K562 (cell line): ENCODE data around the gene PRM1. TPM values are rescaled to one million over a fixed set of nuclear protein-coding genes. Genes with fewer than 3 reads are reported as not detected.

Experiments
- ATAC-seq: fragments of 200-7000 bp; cut with Tn5 transposase; 3 replicates; pipeline ENCODE4 v1.9.1; 2020; ENCODE audit warnings: moderate library complexity
- BruUV-seq: library from RNA; stranded (reverse); fragments of 400-500 nt; replicated peaks from 2 replicates; lab custom pipeline; 2021; lab: Mats Ljungman, UMichigan
- CTCF ChIA-PET: fragments of 300-600 bp; formaldehyde crosslinking; extraction: SDS; loops from one replicate; lab custom pipeline; 2021; ENCODE audit warnings: low intra/inter-chr PET ratio; lab: Yijun Ruan, JAX
- POLR2A ChIA-PET: fragments of 300-600, 350-650 bp; sonication (Branson Sonifier 250); formaldehyde crosslinking; extraction: SDS; loops from one replicate; lab custom pipeline; 2021; ENCODE audit warnings: antibody characterized with exemption, inconsistent platforms; lab: Yijun Ruan, JAX
- DNase-seq, 4 experiments: peaks; one replicate each; pipeline versions ENCODE4 v3.0.0 to v3.0.0-alpha.2; 2011 to 2018; ENCODE audit warnings: low spot score in 3 of 4, mixed read lengths in 3 of 4; ENCODE audit errors: extremely low read depth in 1 of 4
- FAIRE-seq: peaks from 2 replicates; lab custom pipeline; 2011; peaks lifted over from hg19 to GRCh38; lab: Jason Lieb, UNC
- H2AFZ ChIP-seq: 2 replicates; pipeline ENCODE4 v1.6.0; 2011; ENCODE audit warnings: low read depth, low read length, control low read depth, inconsistent platforms
- H3K27ac ChIP-seq: fragments of 200-600 bp; 3 replicates; pipeline ENCODE4 v1.8.0; 2011; ENCODE audit warnings: low read depth, mild to moderate bottlenecking, control low read depth, inconsistent platforms, low read length, moderate library complexity, mixed read lengths; ENCODE audit errors: extremely low read depth
- H3K27me3 ChIP-seq, 2 experiments: fragments of 300-600 bp in 1 of 2; 2 replicates in 1 of 2; 3 replicates in 1 of 2; pipeline versions ENCODE4 v1.6.0 to v1.8.0; 2011; ENCODE audit warnings: inconsistent platforms in 2 of 2, low read length in 2 of 2, mild to moderate bottlenecking in 1 of 2, mixed read lengths in 1 of 2, moderate library complexity in 1 of 2; ENCODE audit not compliant: control insufficient read depth in 2 of 2, insufficient read depth in 2 of 2
- H3K36me3 ChIP-seq: fragments of 300-600 bp; 3 replicates; pipeline ENCODE4 v1.8.0; 2011; ENCODE audit warnings: mild to moderate bottlenecking, low read length, inconsistent platforms; ENCODE audit not compliant: control insufficient read depth, insufficient read depth
- H3K4me1 ChIP-seq, 2 experiments: fragments of 200-600 bp in 1 of 2; replicated peaks in 1 of 2; 2 replicates in 1 of 2; 3 replicates in 1 of 2; pipeline versions ENCODE4 v1.5.1 to v1.8.0; 2011; ENCODE audit warnings: inconsistent platforms in 2 of 2, low read length in 2 of 2, mild to moderate bottlenecking in 1 of 2, mixed read lengths in 1 of 2, moderate library complexity in 1 of 2; ENCODE audit not compliant: control insufficient read depth in 2 of 2, insufficient read depth in 2 of 2
- H3K4me2 ChIP-seq: 2 replicates; pipeline ENCODE4 v1.6.1; 2011; ENCODE audit warnings: low read length, control low read depth, inconsistent platforms, mixed read lengths; ENCODE audit not compliant: insufficient read depth
- H3K4me3 ChIP-seq: fragments of 200-600 bp; sonication (generic), shearing (Covaris generic); 2 replicates; pipeline ENCODE4 v1.5.1; 2016; ENCODE audit warnings: control low read depth, inconsistent platforms
- H3K79me2 ChIP-seq: fragments of 200-600 bp; 3 replicates; pipeline ENCODE4 v1.8.0; 2011; ENCODE audit warnings: low read length, inconsistent platforms; ENCODE audit not compliant: control insufficient read depth, insufficient read depth
- H3K9ac ChIP-seq, 2 experiments: 2 replicates each; pipeline versions ENCODE4 v1.6.0 to v1.6.1; 2011; ENCODE audit warnings: low read depth in 2 of 2, low read length in 2 of 2, control low read depth in 1 of 2, inconsistent platforms in 1 of 2, mild to moderate bottlenecking in 1 of 2, mixed read lengths in 1 of 2; ENCODE audit not compliant: insufficient read depth in 1 of 2
- H3K9me1 ChIP-seq: one replicate; pipeline ENCODE4 v1.6.0; 2011; ENCODE audit warnings: inconsistent platforms, mild to moderate bottlenecking, low read length, moderate library complexity; ENCODE audit not compliant: control insufficient read depth, insufficient read depth
- H3K9me3 ChIP-seq: replicated peaks from 2 replicates; pipeline ENCODE4 v1.5.1; 2011; ENCODE audit warnings: low read depth, low read length, inconsistent platforms; ENCODE audit not compliant: control insufficient read depth, insufficient read depth
- H4K20me1 ChIP-seq: replicated peaks from 2 replicates; pipeline ENCODE4 v1.6.1; 2011; ENCODE audit warnings: low read length, inconsistent platforms, mixed read lengths; ENCODE audit not compliant: control insufficient read depth, insufficient read depth
- BCOR ChIP-seq: fragments of 450-650 bp; IDR thresholded peaks from 2 replicates; pipeline ENCODE4 v1.6.1; 2016
- CEBPB ChIP-seq: fragments of 450-650 bp; IDR thresholded peaks from 2 replicates; pipeline ENCODE4 v1.6.1; 2016; ENCODE audit warnings: missing genetic modification characterization, missing compliant biosample characterization
- CHD4 ChIP-seq: fragments of 200-600 bp; sonication (generic); IDR thresholded peaks from 3 replicates; pipeline ENCODE4 v1.6.1; 2012; ENCODE audit warnings: low read depth, mild to moderate bottlenecking, mixed read lengths, low read length, inconsistent platforms; ENCODE audit not compliant: insufficient read depth, insufficient replicate concordance, poor library complexity, severe bottlenecking
- ETS2 ChIP-seq: IDR thresholded peaks from 2 replicates; pipeline ENCODE4 v1.6.1; 2016; ENCODE audit warnings: borderline replicate concordance, missing genetic modification characterization, mild to moderate bottlenecking, moderate library complexity, missing compliant biosample characterization; ENCODE audit not compliant: poor library complexity, severe bottlenecking
- GATAD2B ChIP-seq: fragments of 450-650 bp; IDR thresholded peaks from 2 replicates; pipeline ENCODE4 v1.6.1; 2017; ENCODE audit warnings: mild to moderate bottlenecking, borderline replicate concordance
- HDAC1 ChIP-seq, 2 experiments: fragments of 450-650 bp; IDR thresholded peaks; 2 replicates each; pipeline ENCODE4 v1.6.1; 2016 to 2017; ENCODE audit warnings: inconsistent platforms in 1 of 2, mild to moderate bottlenecking in 1 of 2, moderate library complexity in 1 of 2
- HDGF ChIP-seq: fragments of 450-650 bp; IDR thresholded peaks from 2 replicates; pipeline ENCODE4 v1.6.1; 2016
- KDM1A ChIP-seq, 2 experiments: fragments of 450-650 bp; IDR thresholded peaks; 2 replicates each; pipeline ENCODE4 v1.6.1; 2016; ENCODE audit warnings: mild to moderate bottlenecking in 2 of 2
- L3MBTL2 ChIP-seq: fragments of 450-650 bp; IDR thresholded peaks from 2 replicates; pipeline ENCODE4 v1.6.1; 2016; ENCODE audit warnings: mild to moderate bottlenecking, moderate library complexity
- MECOM ChIP-seq: fragments of 250-450 bp; sonication (Bioruptor Pico); IDR thresholded peaks from 2 replicates; pipeline ENCODE4 v1.8.0; 2022; ENCODE audit warnings: inconsistent platforms
- NELFE ChIP-seq: IDR thresholded peaks from 2 replicates; pipeline ENCODE4 v1.6.1; 2011; ENCODE audit warnings: mild to moderate bottlenecking; ENCODE audit not compliant: insufficient read depth, insufficient read length
- RBM25 ChIP-seq: fragments of 200-400 bp; formaldehyde crosslinking; IDR thresholded peaks from 2 replicates; pipeline ENCODE4 v1.6.1; 2018; ENCODE audit warnings: low read length, low read depth, moderate library complexity; ENCODE audit not compliant: severe bottlenecking
- RCOR1 ChIP-seq, 2 experiments: IDR thresholded peaks; 2 replicates each; pipeline ENCODE4 v1.6.1; 2012; ENCODE audit warnings: low read depth in 2 of 2, low read length in 2 of 2, borderline replicate concordance in 1 of 2, improper control_type of control experiment in 1 of 2
- SMARCA5 ChIP-seq: fragments of 450-650 bp; IDR thresholded peaks from 2 replicates; pipeline ENCODE4 v1.6.1; 2016
- ZFP36 ChIP-seq: fragments of 150-350 bp; IDR thresholded peaks from 2 replicates; pipeline ENCODE4 v1.6.1; 2018; ENCODE audit warnings: low read length, low read depth; ENCODE audit not compliant: partially characterized antibody
- ZNF121 ChIP-seq: sonication (generic); formaldehyde crosslinking; conservative IDR thresholded peaks from 2 replicates; pipeline ENCODE4 v1.8.0; 2022; ENCODE audit warnings: missing genetic modification reagents
- WGBS: fragments of 100-300 bp; shearing (Covaris generic); methylation state at CpG from one replicate; pipeline ENCODE4 v1.1.6; 2016; ENCODE audit warnings: low coverage, mixed read lengths; ENCODE audit not compliant: insufficient coverage; ENCODE audit errors: missing lambda C conversion rate; 5-methylcytosine and 5-hydroxymethylcytosine counted together
- in situ Hi-C: fragments of 300-500 bp; cut with MboI; formaldehyde crosslinking; loops from 4 replicates; pipeline ENCODE4 v1.15.0; 2018; ENCODE audit warnings: inconsistent platforms, mixed read lengths
- intact Hi-C: fragments of 100-400 bp; cut with micrococcal nuclease; formaldehyde crosslinking; loops from 2 replicates; pipeline ENCODE4 v1.14.2; 2022
- polyA plus RNA-seq, 8 experiments: library from polyadenylated mRNA; depleted of rRNA in 4 of 8; stranded (reverse) in 5 of 8; unstranded in 3 of 8; fragments of >200 nt; fragmentation: Nextera tagmentation in 2 of 8; fragmentation: Illumina TruSeq in 1 of 8; extraction: Ambion mirVana in 2 of 8; extraction: Trizol in 1 of 8; gene quantifications; 2 replicates each; pipeline versions ENCODE4 v1.2.1 to v1.2.3, GENCODE V29; 2011 to 2014; ENCODE audit warnings: inconsistent platforms in 1 of 8, missing spikeins in 1 of 8
- total RNA-seq, 7 experiments: library from RNA; depleted of rRNA in 6 of 7; stranded (reverse); fragments of >200 nt in 6 of 7; fragmentation: Illumina TruSeq in 2 of 7; extraction: Trizol in 2 of 7; gene quantifications; 2 replicates each; pipeline versions ENCODE4 v1.2.1 to v1.2.3, GENCODE V29; 2011 to 2021; ENCODE audit warnings: low replicate concordance in 1 of 7
- TF ChIP-seq, protein P1 (sequence below): IDR thresholded peaks from 3 replicates; pipeline ENCODE4 v1.6.1; 2011; ENCODE audit warnings: borderline replicate concordance, mild to moderate bottlenecking, moderate library complexity; ENCODE audit not compliant: insufficient read length; ENCODE audit errors: extremely low read depth

PRM1 gene
- total and polyA plus RNA-seq, 9 of the 15 experiments (the other 6 are each of a cell fraction or from before 2014, with no cell fraction given) = not detected

DNA sequence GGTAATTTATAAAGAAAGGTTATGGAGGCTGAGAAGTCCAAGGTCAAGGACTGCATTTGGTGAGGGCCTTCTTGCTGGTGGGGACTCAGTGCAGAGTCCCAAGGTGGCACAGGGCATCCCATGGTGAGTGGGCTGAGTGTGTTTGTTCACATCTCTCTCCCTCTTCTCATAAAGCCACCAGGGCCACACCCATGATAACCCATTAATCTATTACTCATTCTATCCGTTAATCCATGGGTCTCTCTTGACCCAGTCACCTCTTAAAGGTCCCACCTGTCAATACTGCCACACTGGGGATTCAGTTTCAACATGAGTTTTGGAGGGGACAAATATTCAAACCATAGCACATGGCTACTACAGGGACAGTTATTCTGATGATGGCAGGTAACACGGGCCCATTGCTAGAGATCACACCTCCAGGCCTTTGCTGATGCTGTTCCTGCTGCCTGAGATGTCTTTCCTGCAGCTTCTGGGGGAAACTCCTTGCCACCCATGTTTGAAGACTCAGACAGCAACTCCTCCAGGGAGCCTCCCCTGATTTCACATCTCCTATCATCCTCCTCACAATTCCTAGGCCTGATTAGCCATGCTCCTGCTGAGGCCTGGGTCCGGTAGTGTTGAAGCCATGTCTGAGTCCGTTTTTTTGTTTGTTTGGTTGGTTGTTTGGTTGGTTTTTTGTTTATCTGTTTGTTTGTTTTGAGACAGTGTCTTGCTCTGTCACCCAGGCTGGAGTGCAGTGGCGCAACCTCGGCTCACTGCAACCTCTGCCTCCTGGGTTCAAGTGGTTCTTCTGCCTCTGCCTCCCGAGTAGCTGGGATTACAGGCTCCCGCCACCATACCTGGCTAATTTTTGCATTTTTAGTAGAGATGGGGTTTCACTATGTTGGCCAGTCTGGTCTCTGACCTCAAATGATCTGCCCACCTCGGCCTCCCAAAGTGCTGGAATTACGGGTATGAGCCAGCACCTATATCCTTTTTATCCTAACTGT, 41.2 kb downstream of the PRM1 start:
- Histone ChIP-seq H4K20me1 (no peaks in the 10 kb centered on the region; the same call in 1 of the 2 replicates), H3K4me2 (peak overlapping the region; percentile 87), H3K36me3 (no peaks in the 10 kb centered on the region), H3K79me2 (peaks cover 14% of the 10 kb centered on the region; the same call in 2 of the 3 replicates), H3K4me3 (peak overlapping the region; percentile 35; the same call in 1 of the 2 replicates), H3K9me1 (no peaks in the 10 kb centered on the region), H3K4me1 (peaks cover 36 to 40% of the 10 kb centered on the region in 2 experiments), H3K27ac (no peak overlapping the region), H3K27me3 (no peaks in the 10 kb centered on the region), H3K9me3 (no peaks in the 10 kb centered on the region), H2AFZ (0 out of 2 replicates have a peak overlapping the region, but pooled peaks have one; percentile 46), H3K9ac (peak overlapping the region in 1 of 2 experiments; percentile 89; a peak in 1 of 4 replicates)
- ChIA-PET CTCF (no interaction called here), POLR2A (interaction anchor here (1.5 kb wide), 1 partner anchor 15 kb away, joined by 16 read pairs; the partner anchor contains the start of gene SOCS1)
- TF ChIP-seq SMARCA5 = peak; percentile 68; the same call in 1 of the 2 replicates
- TF ChIP-seq BCOR = peak; percentile 90
- 0 out of 4 replicates have a peak, but pooled peaks of 1 of the 2 experiments have one; percentile 21 for TF ChIP-seq RCOR1 (IDR thresholded peaks at IDR 0.05; ENCODE audit: borderline replicate concordance in 1 of 2, low read depth in 2 of 2, low read length in 2 of 2)
- no peak for TF ChIP-seq ETS2 (tag)
- no peak for TF ChIP-seq NELFE
- peak; percentile 51; the same call in 1 of the 2 replicates for TF ChIP-seq HDGF
- no peak for TF ChIP-seq MECOM (CRISPR knock-in tag)
- TF ChIP-seq CEBPB (tag) = 0 out of 2 replicates have a peak, but pooled peaks have one; percentile 12
- peak in 1 of 2 experiments; percentile 24; a peak in 1 of 4 replicates for TF ChIP-seq HDAC1 (IDR thresholded peaks at IDR 0.05)
- TF ChIP-seq RBM25 = peak; percentile 63
- 0 out of 2 replicates have a peak, but pooled peaks have one; percentile 3 for TF ChIP-seq L3MBTL2
- peak; percentile 80 for TF ChIP-seq ZNF121 (CRISPR knock-in tag)
- TF ChIP-seq KDM1A (IDR thresholded peaks at IDR 0.05) = peak; percentile 37 to 76
- no peak for TF ChIP-seq GATAD2B
- TF ChIP-seq CHD4 = peak; percentile 43
- peak; percentile 98 for TF ChIP-seq ZFP36
- TF ChIP-seq, protein P1, sequence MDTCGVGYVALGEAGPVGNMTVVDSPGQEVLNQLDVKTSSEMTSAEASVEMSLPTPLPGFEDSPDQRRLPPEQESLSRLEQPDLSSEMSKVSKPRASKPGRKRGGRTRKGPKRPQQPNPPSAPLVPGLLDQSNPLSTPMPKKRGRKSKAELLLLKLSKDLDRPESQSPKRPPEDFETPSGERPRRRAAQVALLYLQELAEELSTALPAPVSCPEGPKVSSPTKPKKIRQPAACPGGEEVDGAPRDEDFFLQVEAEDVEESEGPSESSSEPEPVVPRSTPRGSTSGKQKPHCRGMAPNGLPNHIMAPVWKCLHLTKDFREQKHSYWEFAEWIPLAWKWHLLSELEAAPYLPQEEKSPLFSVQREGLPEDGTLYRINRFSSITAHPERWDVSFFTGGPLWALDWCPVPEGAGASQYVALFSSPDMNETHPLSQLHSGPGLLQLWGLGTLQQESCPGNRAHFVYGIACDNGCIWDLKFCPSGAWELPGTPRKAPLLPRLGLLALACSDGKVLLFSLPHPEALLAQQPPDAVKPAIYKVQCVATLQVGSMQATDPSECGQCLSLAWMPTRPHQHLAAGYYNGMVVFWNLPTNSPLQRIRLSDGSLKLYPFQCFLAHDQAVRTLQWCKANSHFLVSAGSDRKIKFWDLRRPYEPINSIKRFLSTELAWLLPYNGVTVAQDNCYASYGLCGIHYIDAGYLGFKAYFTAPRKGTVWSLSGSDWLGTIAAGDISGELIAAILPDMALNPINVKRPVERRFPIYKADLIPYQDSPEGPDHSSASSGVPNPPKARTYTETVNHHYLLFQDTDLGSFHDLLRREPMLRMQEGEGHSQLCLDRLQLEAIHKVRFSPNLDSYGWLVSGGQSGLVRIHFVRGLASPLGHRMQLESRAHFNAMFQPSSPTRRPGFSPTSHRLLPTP = peak; percentile 27
- FAIRE-seq = no peak
- 50% methylated on average over 10 of the region's 10 CpGs for WGBS
- intact Hi-C loops = loop anchor here (2.0 kb wide), 1 partner anchor 135 kb away; no protein-coding TSS in a partner anchor
- no peak for DNase-seq
- in situ Hi-C loops = no loop called here
- no TSS peak for BruUV-seq
- no peak for ATAC-seq
